BLaER1 treated with 17β-estradiol and CSF1 and Interleukin-3, amounts not matched to agents 10 nM and 100 nM (cell line): ENCODE results near the gene PHOX2B.

Experiments
- H3K27ac ChIP-seq, 11 experiments: shearing (Covaris generic); formaldehyde crosslinking; 2 replicates each; pipeline ENCODE4 v1.8.1; 2022
- H3K27me3 ChIP-seq, 11 experiments: shearing (Covaris generic); formaldehyde crosslinking; 2 replicates each; pipeline ENCODE4 v1.8.1; 2022
- H3K36me3 ChIP-seq, 11 experiments: shearing (Covaris generic); formaldehyde crosslinking; 2 replicates each; pipeline ENCODE4 v1.8.1; 2022
- H3K4me1 ChIP-seq, 10 experiments: shearing (Covaris generic); formaldehyde crosslinking; 2 replicates each; pipeline ENCODE4 v1.8.1; 2022
- H3K4me2 ChIP-seq, 11 experiments: shearing (Covaris generic); formaldehyde crosslinking; 2 replicates each; pipeline ENCODE4 v1.8.1; 2022
- H3K4me3 ChIP-seq, 10 experiments: shearing (Covaris generic); formaldehyde crosslinking; 2 replicates each; pipeline ENCODE4 v1.8.1; 2022
- H3K9ac ChIP-seq, 11 experiments: shearing (Covaris generic); formaldehyde crosslinking; 2 replicates each; pipeline ENCODE4 v1.8.1; 2022
- H3K9me3 ChIP-seq, 11 experiments: shearing (Covaris generic); formaldehyde crosslinking; replicated peaks in 1 of 11; 2 replicates each; pipeline ENCODE4 v1.8.1; 2022
- H4K20me1 ChIP-seq, 11 experiments: shearing (Covaris generic); formaldehyde crosslinking; 2 replicates each; pipeline ENCODE4 v1.8.1; 2022
- Cebpa-rat ChIP-seq, 11 experiments: shearing (Covaris generic); IDR thresholded peaks; 2 replicates each; pipeline ENCODE4 v1.8.1; 2022

The PHOX2B gene

GRCh38 chr4:41748571-41749475, at the start of gene PHOX2B:
TSS of gene PHOX2B (minus strand) at chr4:41748725. CDS start at chr4:41748610, 115 bp downstream.
- TF ChIP-seq Cebpa-rat (IDR thresholded peaks at IDR 0.05) = no peak
- Histone ChIP-seq H3K36me3 (no peaks in the 10 kb centered on the region), H3K27ac (no peak within 1 kb of the TSS), H3K27me3 (peaks cover 12 to 38% (median 35%) of the 10 kb centered on the region in 11 experiments; a peak in 20 of 22 replicates), H3K4me1 (peaks cover 1 to 12% (median 10%) of the 10 kb centered on the region in 10 experiments), H3K9me3 (peaks cover 65 to 81% (median 72%) of the 10 kb centered on the region in 11 experiments), H3K4me3 (no peak within 1 kb of the TSS), H3K9ac (no peak within 1 kb of the TSS), H3K4me2 (peak within 1 kb of the TSS in 1 of 11 experiments; percentile 6; a peak in 2 of 22 replicates), H4K20me1 (no peaks in the 10 kb centered on the region)

GRCh38 chr4:41797260-41797659, 48.7 kb upstream of the PHOX2B start:
- H4K20me1 ChIP-seq = no peaks in the 10 kb centered on the region
- H3K4me3 ChIP-seq = no peak overlapping the region
- no peak for TF ChIP-seq Cebpa-rat (IDR thresholded peaks at IDR 0.05)
- no peak overlapping the region for H3K27ac ChIP-seq
- H3K9ac ChIP-seq = no peak overlapping the region
- H3K4me2 ChIP-seq = no peak overlapping the region
- H3K9me3 ChIP-seq = peaks cover 0 to 8% (median 0%) of the 10 kb centered on the region in 11 experiments; a peak in 1 of 22 replicates
- no peaks in the 10 kb centered on the region for H3K27me3 ChIP-seq
- H3K4me1 ChIP-seq = peaks cover 0 to 4% (median 2%) of the 10 kb centered on the region in 10 experiments; a peak in 13 of 20 replicates
- no peaks in the 10 kb centered on the region for H3K36me3 ChIP-seq

GRCh38 chr4:41796545-41797210, 48.2 kb upstream of the PHOX2B start:
- Histone ChIP-seq H4K20me1 (no peaks in the 10 kb centered on the region), H3K27ac (no peak overlapping the region), H3K9ac (no peak overlapping the region), H3K9me3 (peaks cover 0 to 8% (median 0%) of the 10 kb centered on the region in 11 experiments; a peak in 1 of 22 replicates), H3K27me3 (no peaks in the 10 kb centered on the region), H3K36me3 (no peaks in the 10 kb centered on the region), H3K4me1 (peaks cover 0 to 9% (median 6%) of the 10 kb centered on the region in 10 experiments; a peak in 13 of 20 replicates), H3K4me2 (no peak overlapping the region), H3K4me3 (no peak overlapping the region)
- TF ChIP-seq Cebpa-rat (IDR thresholded peaks at IDR 0.05) = no peak

GRCh38 chr4:41795796-41796385, 47.4 kb upstream of the PHOX2B start:
- Histone ChIP-seq H4K20me1 (no peaks in the 10 kb centered on the region), H3K36me3 (no peaks in the 10 kb centered on the region), H3K27me3 (no peaks in the 10 kb centered on the region), H3K9ac (no peak overlapping the region), H3K4me3 (no peak overlapping the region), H3K27ac (no peak overlapping the region), H3K9me3 (0 out of 22 replicates have a peak, but pooled peaks cover 0 to under 1% (median 0%) of the 10 kb centered on the region in 11 experiments), H3K4me1 (peaks cover 0 to 9% (median 6%) of the 10 kb centered on the region in 10 experiments; a peak in 13 of 20 replicates), H3K4me2 (no peak overlapping the region)
- no peak for TF ChIP-seq Cebpa-rat (IDR thresholded peaks at IDR 0.05)

GRCh38 chr4:41792166-41792565, 43.6 kb upstream of the PHOX2B start:
- H3K27me3 ChIP-seq = no peaks in the 10 kb centered on the region
- no peaks in the 10 kb centered on the region for H3K36me3 ChIP-seq
- no peaks in the 10 kb centered on the region for H4K20me1 ChIP-seq

GRCh38 chr4:41791557-41791956, 43.0 kb upstream of the PHOX2B start:
- no peak overlapping the region for H3K27ac ChIP-seq
- no peak for TF ChIP-seq Cebpa-rat (IDR thresholded peaks at IDR 0.05)
- H3K27me3 ChIP-seq = no peaks in the 10 kb centered on the region
- H3K9me3 ChIP-seq = no peaks in the 10 kb centered on the region
- H4K20me1 ChIP-seq = no peaks in the 10 kb centered on the region
- no peaks in the 10 kb centered on the region for H3K36me3 ChIP-seq
- H3K4me2 ChIP-seq = peak overlapping the region in 1 of 11 experiments; percentile 8; a peak in 1 of 22 replicates
- H3K4me3 ChIP-seq = no peak overlapping the region
- H3K4me1 ChIP-seq = peaks cover 0 to 9% (median 6%) of the 10 kb centered on the region in 10 experiments; a peak in 13 of 20 replicates
- no peak overlapping the region for H3K9ac ChIP-seq

More at GRCh38 chr4:41792166-41792565, 43.6 kb upstream of the PHOX2B start:
- H3K9ac ChIP-seq = no peak overlapping the region
- H3K4me1 ChIP-seq = peaks cover 0 to 9% (median 6%) of the 10 kb centered on the region in 10 experiments; a peak in 13 of 20 replicates
- H3K4me3 ChIP-seq = no peak overlapping the region
- no peaks in the 10 kb centered on the region for H3K9me3 ChIP-seq
- no peak for TF ChIP-seq Cebpa-rat (IDR thresholded peaks at IDR 0.05)
- H3K27ac ChIP-seq = no peak overlapping the region
- H3K4me2 ChIP-seq = peak overlapping the region in 8 of 11 experiments; percentile 8 to 53 (median 26); a peak in 10 of 22 replicates

- H4K20me1 ChIP-seq = no peaks in the 10 kb centered on the region
- no peak for TF ChIP-seq Cebpa-rat (IDR thresholded peaks at IDR 0.05)
Measured at GRCh38 chr4:41787931-41788330, 39.4 kb upstream of the PHOX2B start.

GRCh38 chr4:41785665-41786064, 37.1 kb upstream of the PHOX2B start:
- no peak overlapping the region for H3K4me2 ChIP-seq
- H3K27ac ChIP-seq = no peak overlapping the region
- no peaks in the 10 kb centered on the region for H4K20me1 ChIP-seq
- no peak overlapping the region for H3K4me3 ChIP-seq
- no peaks in the 10 kb centered on the region for H3K4me1 ChIP-seq
- H3K36me3 ChIP-seq = no peaks in the 10 kb centered on the region
- no peaks in the 10 kb centered on the region for H3K27me3 ChIP-seq
- no peaks in the 10 kb centered on the region for H3K9me3 ChIP-seq
- no peak for TF ChIP-seq Cebpa-rat (IDR thresholded peaks at IDR 0.05)
- H3K9ac ChIP-seq = no peak overlapping the region

More at GRCh38 chr4:41787931-41788330, 39.4 kb upstream of the PHOX2B start:
- Histone ChIP-seq H3K36me3 (no peaks in the 10 kb centered on the region), H3K4me3 (no peak overlapping the region), H3K4me1 (peaks cover 0 to 9% (median 6%) of the 10 kb centered on the region in 10 experiments; a peak in 13 of 20 replicates), H3K4me2 (no peak overlapping the region), H3K27ac (no peak overlapping the region), H3K9ac (no peak overlapping the region), H3K27me3 (no peaks in the 10 kb centered on the region), H3K9me3 (no peaks in the 10 kb centered on the region)
